ENCODE results near the gene MANSC1. TPM values are rescaled to one million over a fixed set of nuclear protein-coding genes. Genes with fewer than 3 reads are reported as not detected.

The MANSC1 gene
- total and polyA plus RNA-seq, 2 of the 13 experiments (the other 11 are each of a cell fraction or from before 2014, with no cell fraction given), result 1.9 to 4.2 TPM

- TF ChIP-seq ZNF773 (CRISPR knock-in tag; IDR thresholded peaks at IDR 0.05; ENCODE audit: borderline replicate concordance) (peak; percentile 65; the same call in 1 of the 2 replicates), KDM4B (CRISPR knock-in tag; IDR thresholded peaks at IDR 0.05) (peak; percentile 78; the same call in 1 of the 2 replicates), ZSCAN25 (CRISPR knock-in tag; IDR thresholded peaks at IDR 0.05) (no peak), HOXA3 (CRISPR knock-in tag; IDR thresholded peaks at IDR 0.05) (peak; percentile 69; the same call in 1 of the 2 replicates), NFE2 (CRISPR knock-in tag; IDR thresholded peaks at IDR 0.05) (no peak), PPARG (CRISPR knock-in tag; conservative IDR thresholded peaks at IDR 0.05) (no peak), AGO1 (IDR thresholded peaks at IDR 0.05; ENCODE audit: low read depth, low read length, poor library complexity, severe bottlenecking) (no peak), ZSCAN20 (CRISPR knock-in tag; IDR thresholded peaks at IDR 0.05; ENCODE audit: borderline replicate concordance) (0 out of 2 replicates have a peak, but pooled peaks have one; percentile 42), BHLHE40 (IDR thresholded peaks at IDR 0.05; ENCODE audit: low read length) (0 out of 2 replicates have a peak, but pooled peaks have one; percentile 38), RBFOX2 (IDR thresholded peaks at IDR 0.05; ENCODE audit: low read depth, low read length) (peak; percentile 75), ARID4A (CRISPR knock-in tag; IDR thresholded peaks at IDR 0.05; ENCODE audit: borderline replicate concordance) (peak; percentile 53; the same call in 1 of the 2 replicates), ZNF777 (CRISPR knock-in tag; IDR thresholded peaks at IDR 0.05) (peak; percentile 90), SALL2 (CRISPR knock-in tag; IDR thresholded peaks at IDR 0.05) (0 out of 2 replicates have a peak, but pooled peaks have one; percentile 44), KLF6 (CRISPR knock-in tag; IDR thresholded peaks at IDR 0.05) (no peak; the same call in 1 of the 2 replicates), IKZF5 (CRISPR knock-in tag; IDR thresholded peaks at IDR 0.05) (peak; percentile 34; the same call in 1 of the 2 replicates), HES4 (CRISPR knock-in tag; IDR thresholded peaks at IDR 0.05; ENCODE audit: borderline replicate concordance) (peak; percentile 83; the same call in 1 of the 2 replicates), ELF4 (CRISPR knock-in tag; IDR thresholded peaks at IDR 0.05; ENCODE audit: borderline replicate concordance) (no peak), NONO (IDR thresholded peaks at IDR 0.05) (no peak), NONO (CRISPR knock-in tag; conservative IDR thresholded peaks at IDR 0.05) (peak; percentile 71; the same call in 1 of the 2 replicates), ZFY (CRISPR knock-in tag; IDR thresholded peaks at IDR 0.05) (peak; percentile 58; the same call in 1 of the 2 replicates), YY1 (IDR thresholded peaks at IDR 0.05; ENCODE audit: insufficient read depth, insufficient replicate concordance, low read depth, low read length) (peak; percentile 12), RBM39 (IDR thresholded peaks at IDR 0.05; ENCODE audit: low read depth, low read length, poor library complexity, severe bottlenecking) (peak; percentile 33)
- TF ChIP-seq, protein P1, sequence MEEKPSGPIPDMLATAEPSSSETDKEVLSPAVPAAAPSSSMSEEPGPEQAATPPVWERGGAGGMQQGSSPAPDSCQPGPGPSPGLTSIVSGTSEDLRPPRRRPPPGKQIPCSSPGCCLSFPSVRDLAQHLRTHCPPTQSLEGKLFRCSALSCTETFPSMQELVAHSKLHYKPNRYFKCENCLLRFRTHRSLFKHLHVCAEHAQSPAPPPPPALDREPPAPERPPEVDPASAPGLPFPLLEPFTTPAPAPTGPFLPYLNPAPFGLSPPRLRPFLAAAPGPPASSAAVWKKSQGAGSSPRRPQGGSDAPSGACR (CRISPR knock-in tag; IDR thresholded peaks at IDR 0.05), result peak; percentile 40; the same call in 1 of the 2 replicates
Measured at GRCh38 chr12:12349711-12350665, at the start of gene MANSC1 (continued).

All from HepG2 (cell line).